Naive thymus-derived CD4-positive, alpha-beta T cell (primary cell): ENCODE measurements around the gene AHDC1. TPM values are rescaled to one million over a fixed set of nuclear protein-coding genes. Genes with fewer than 3 reads are reported as not detected.

Source experiments
- ATAC-seq: fragments of 150-1000 bp; cut with Tn5 transposase; 2 replicates; pipeline ENCODE4 v1.10.0; 2021; ENCODE audit warnings: mild to moderate bottlenecking, moderate library complexity
- CTCF ChIA-PET: fragments of 350-600 bp; sonication (Branson Sonifier 250); formaldehyde crosslinking; loops from one replicate; lab custom pipeline; 2021; ENCODE audit warnings: antibody characterized with exemption; lab: Charles Lee
- POLR2A ChIA-PET: fragments of 350-600 bp; sonication (Branson Sonifier 250); formaldehyde crosslinking; loops from one replicate; lab custom pipeline; 2021; ENCODE audit warnings: antibody characterized with exemption, inconsistent platforms; lab: Charles Lee
- DNase-seq, 9 donors: peaks; one replicate each; pipeline versions ENCODE4 v3.0.0 to v3.0.0-alpha.2; 2020 to 2022; ENCODE audit warnings: mixed read lengths in 1 of 9
- H3K27ac ChIP-seq: one replicate; pipeline ENCODE4 v1.7.0; 2013; ENCODE audit warnings: mild to moderate bottlenecking, low read depth, low read length, moderate library complexity
- H3K27me3 ChIP-seq, 2 donors: one replicate each; pipeline ENCODE4 v1.7.0; 2013; ENCODE audit warnings: low read length in 2 of 2, mild to moderate bottlenecking in 2 of 2, moderate library complexity in 2 of 2; ENCODE audit not compliant: control insufficient read depth in 2 of 2, insufficient read depth in 2 of 2
- H3K36me3 ChIP-seq, 3 experiments: 1 replicate in 2 of 3; 2 replicates in 1 of 3; pipeline ENCODE4 v1.7.0; 2013; ENCODE audit warnings: low read length in 3 of 3, mild to moderate bottlenecking in 3 of 3, moderate library complexity in 1 of 3; ENCODE audit not compliant: insufficient read depth in 3 of 3, control insufficient read depth in 2 of 3
- H3K4me1 ChIP-seq, 2 donors: one replicate each; pipeline ENCODE4 v1.7.0; 2013; ENCODE audit warnings: low read length in 2 of 2, mild to moderate bottlenecking in 2 of 2, moderate library complexity in 1 of 2; ENCODE audit not compliant: control insufficient read depth in 2 of 2, insufficient read depth in 2 of 2
- H3K4me3 ChIP-seq: 2 replicates; pipeline ENCODE4 v1.7.0; 2013; ENCODE audit warnings: mild to moderate bottlenecking, low read length
- H3K9me3 ChIP-seq, 3 experiments: 1 replicate in 2 of 3; 2 replicates in 1 of 3; pipeline ENCODE4 v1.7.0; 2013; ENCODE audit warnings: low read length in 3 of 3; ENCODE audit not compliant: control insufficient read depth in 2 of 3
- H3K27ac Mint-ChIP-seq, 9 donors: one replicate each; pipeline ENCODE4 v1.8.0; 2020 to 2022; ENCODE audit warnings: mixed read lengths in 9 of 9, mild to moderate bottlenecking in 8 of 9, moderate library complexity in 5 of 9, inconsistent platforms in 2 of 9
- H3K27me3 Mint-ChIP-seq, 5 donors: one replicate each; pipeline ENCODE4 v1.8.0; 2021 to 2022; ENCODE audit warnings: mixed read lengths in 5 of 5, mild to moderate bottlenecking in 1 of 5
- H3K36me3 Mint-ChIP-seq, 5 donors: one replicate each; pipeline ENCODE4 v1.8.0; 2020 to 2022; ENCODE audit warnings: mixed read lengths in 5 of 5, mild to moderate bottlenecking in 3 of 5, inconsistent platforms in 1 of 5
- H3K4me1 Mint-ChIP-seq, 7 donors: one replicate each; pipeline ENCODE4 v1.8.0; 2020 to 2022; ENCODE audit warnings: mixed read lengths in 7 of 7, mild to moderate bottlenecking in 3 of 7, inconsistent platforms in 1 of 7
- H3K4me3 Mint-ChIP-seq, 10 donors: one replicate each; pipeline ENCODE4 v1.8.0; 2020 to 2022; ENCODE audit warnings: mild to moderate bottlenecking in 10 of 10, mixed read lengths in 10 of 10, moderate library complexity in 6 of 10, inconsistent platforms in 2 of 10
- H3K9me3 Mint-ChIP-seq, 11 donors: one replicate each; pipeline ENCODE4 v1.8.0; 2020 to 2022; ENCODE audit warnings: mixed read lengths in 11 of 11, mild to moderate bottlenecking in 4 of 11, inconsistent platforms in 1 of 11, moderate library complexity in 1 of 11
- intact Hi-C, 2 donors: fragments of 100-400 bp; cut with micrococcal nuclease; formaldehyde crosslinking; loops; one replicate each; pipeline ENCODE4 v1.15.1; 2023
- polyA plus RNA-seq, 2 donors: library from polyadenylated mRNA; unstranded; fragments of 300-500 nt; fragmentation: Illumina TruSeq; gene quantifications; one replicate each; pipeline ENCODE4 v1.2.3, GENCODE V29; 2021
- total RNA-seq, 6 experiments: library from RNA in 5 of 6; stranded (reverse) in 5 of 6; gene quantifications; 1 replicate in 5 of 6; 2 replicates in 1 of 6; pipeline ENCODE4 v1.2.3 and lab custom pipeline; 2021 to 2026

The AHDC1 gene
- total and polyA plus RNA-seq, 7 experiments from 2014 or later: 0.90 to 38.8 (median 21.3) TPM

GRCh38 chr1:27618341-27619082, 14.6 kb upstream of the AHDC1 start:
- POLR2A ChIA-PET: interaction anchor here (0.6 to 18.4 kb wide), 12 partner anchors 8 to 190 kb away, joined by 3 to 338 read pairs (median 4); partner anchors contain the start of gene IFI6
- Mint-ChIP-seq H3K27me3 (peaks cover 0 to 2% (median 0%) of the 10 kb centered on the region in 5 donors), H3K9me3 (no peaks in the 10 kb centered on the region), H3K4me3 (peak overlapping the region; percentile 8 to 74 (median 54)), H3K36me3 (peaks cover 0 to 4% (median 0%) of the 10 kb centered on the region in 5 donors), H3K4me1 (peaks cover 47 to 67% (median 56%) of the 10 kb centered on the region in 7 donors), H3K27ac (peak overlapping the region in 8 of 9 donors; percentile 72 to 93 (median 86))
- peak; percentile 89 for ATAC-seq
- peak overlapping the region; percentile 58 for H3K27ac ChIP-seq
- DNase-seq: peak in 7 of 9 donors; percentile 36 to 63 (median 56)
- CTCF ChIA-PET: interaction anchor here (0.8 to 18.3 kb wide), 4 partner anchors 11 to 48 kb away, joined by 3 to 378 read pairs (median 10); partner anchors contain the start of gene IFI6
- intact Hi-C loops: loop anchor here (1.0 kb wide), 2 partner anchors 14 to 15 kb away; no protein-coding TSS in a partner anchor
- H3K4me1 ChIP-seq: peaks cover 51 to 53% of the 10 kb centered on the region in 2 donors
- H3K9me3 ChIP-seq: no peaks in the 10 kb centered on the region
- H3K27me3 ChIP-seq: no peaks in the 10 kb centered on the region
- no peaks in the 10 kb centered on the region for H3K36me3 ChIP-seq
- peak overlapping the region; percentile 36 for H3K4me3 ChIP-seq

GRCh38 chr1:27617420-27617819, 13.5 kb upstream of the AHDC1 start:
- Mint-ChIP-seq H3K27ac (peak overlapping the region in 8 of 9 donors; percentile 72 to 93 (median 86)), H3K27me3 (peaks cover 0 to 2% (median 0%) of the 10 kb centered on the region in 5 donors), H3K9me3 (no peaks in the 10 kb centered on the region), H3K4me1 (peaks cover 48 to 75% (median 61%) of the 10 kb centered on the region in 7 donors), H3K4me3 (peak overlapping the region in 7 of 10 donors; percentile 16 to 74 (median 49)), H3K36me3 (peaks cover 0 to 4% (median 0%) of the 10 kb centered on the region in 5 donors)
- ATAC-seq (no peak), DNase-seq (no peak)
- peak overlapping the region; percentile 36 for H3K4me3 ChIP-seq
- no peaks in the 10 kb centered on the region for H3K27me3 ChIP-seq
- H3K27ac ChIP-seq: peak overlapping the region; percentile 58
- CTCF ChIA-PET: interaction anchor here (0.9 to 18.3 kb wide), 4 partner anchors 9 to 49 kb away, joined by 3 to 378 read pairs (median 8); partner anchors contain the start of gene IFI6
- H3K36me3 ChIP-seq: no peaks in the 10 kb centered on the region
- peaks cover 41 to 58% of the 10 kb centered on the region in 2 donors for H3K4me1 ChIP-seq
- H3K9me3 ChIP-seq: no peaks in the 10 kb centered on the region
- POLR2A ChIA-PET: interaction anchor here (2.5 to 18.4 kb wide), 2 partner anchors 12 to 48 kb away, joined by 11 to 338 read pairs; partner anchors contain the start of gene IFI6
- intact Hi-C loops: no loop called here

GRCh38 chr1:27616441-27616840, 12.5 kb upstream of the AHDC1 start:
- peak overlapping the region in 4 of 10 donors; percentile 27 to 47 (median 43) for H3K4me3 Mint-ChIP-seq
- H3K27me3 ChIP-seq: no peaks in the 10 kb centered on the region
- intact Hi-C loops: no loop called here
- CTCF ChIA-PET: interaction anchor here (0.9 to 18.3 kb wide), 4 partner anchors 8 to 50 kb away, joined by 3 to 378 read pairs (median 4); partner anchors contain the start of gene IFI6
- H3K27ac ChIP-seq: peak overlapping the region; percentile 58
- H3K27me3 Mint-ChIP-seq: peaks cover 0 to 2% (median 0%) of the 10 kb centered on the region in 5 donors
- peaks cover 0 to 4% (median 0%) of the 10 kb centered on the region in 5 donors for H3K36me3 Mint-ChIP-seq
- POLR2A ChIA-PET: interaction anchor here (1.2 to 18.4 kb wide), 4 partner anchors 9 to 49 kb away, joined by 4 to 338 read pairs (median 6); partner anchors contain the start of gene IFI6
- no peak overlapping the region for H3K4me3 ChIP-seq
- H3K36me3 ChIP-seq: no peaks in the 10 kb centered on the region
- H3K4me1 Mint-ChIP-seq: peaks cover 50 to 80% (median 67%) of the 10 kb centered on the region in 7 donors
- no peak for ATAC-seq
- no peak for DNase-seq
- peaks cover 41 to 60% of the 10 kb centered on the region in 2 donors for H3K4me1 ChIP-seq
- H3K27ac Mint-ChIP-seq: peak overlapping the region in 8 of 9 donors; percentile 28 to 93 (median 80)
- no peaks in the 10 kb centered on the region for H3K9me3 Mint-ChIP-seq
- H3K9me3 ChIP-seq: no peaks in the 10 kb centered on the region

- Mint-ChIP-seq H3K4me3 (peak overlapping the region in 3 of 10 donors; percentile 27 to 42 (median 38)), H3K4me1 (peaks cover 50 to 86% (median 67%) of the 10 kb centered on the region in 7 donors), H3K9me3 (no peaks in the 10 kb centered on the region), H3K27me3 (no peaks in the 10 kb centered on the region), H3K36me3 (peaks cover 0 to 4% (median 0%) of the 10 kb centered on the region in 5 donors), H3K27ac (peak overlapping the region in 7 of 9 donors; percentile 54 to 86 (median 82))
- DNase-seq: no peak
- Histone ChIP-seq H3K27ac (no peak overlapping the region), H3K36me3 (no peaks in the 10 kb centered on the region), H3K4me3 (no peak overlapping the region), H3K9me3 (no peaks in the 10 kb centered on the region), H3K4me1 (peaks cover 47 to 60% of the 10 kb centered on the region in 2 donors), H3K27me3 (no peaks in the 10 kb centered on the region)
- ChIA-PET CTCF (interaction anchor here (1.1 to 18.3 kb wide), 2 partner anchors 29 to 51 kb away, joined by 3 to 378 read pairs; partner anchors contain the start of gene IFI6), POLR2A (interaction anchor here (1.2 to 18.4 kb wide), 5 partner anchors 9 to 50 kb away, joined by 4 to 338 read pairs (median 4); partner anchors contain the start of genes AHDC1 and IFI6)
- ATAC-seq: no peak
- intact Hi-C loops: no loop called here
Observed at GRCh38 chr1:27615346-27616192, 11.6 kb upstream of the AHDC1 start.

GRCh38 chr1:27614625-27615344, 10.8 kb upstream of the AHDC1 start:
- no peaks in the 10 kb centered on the region for H3K9me3 Mint-ChIP-seq
- H3K27ac Mint-ChIP-seq: peak overlapping the region in 8 of 9 donors; percentile 75 to 96 (median 87)
- peaks cover 48 to 86% (median 66%) of the 10 kb centered on the region in 7 donors for H3K4me1 Mint-ChIP-seq
- no peak overlapping the region for H3K4me3 ChIP-seq
- H3K4me1 ChIP-seq: peaks cover 54 to 68% of the 10 kb centered on the region in 2 donors
- no peaks in the 10 kb centered on the region for H3K27me3 ChIP-seq
- no peaks in the 10 kb centered on the region for H3K9me3 ChIP-seq
- POLR2A ChIA-PET: interaction anchor here (0.6 to 18.4 kb wide), 5 partner anchors 11 to 50 kb away, joined by 3 to 338 read pairs (median 4); partner anchors contain the start of genes AHDC1 and IFI6
- H3K27ac ChIP-seq: no peak overlapping the region
- peak overlapping the region in 7 of 10 donors; percentile 16 to 83 (median 63) for H3K4me3 Mint-ChIP-seq
- peaks cover 0 to 4% (median 0%) of the 10 kb centered on the region in 5 donors for H3K36me3 Mint-ChIP-seq
- no peak for DNase-seq
- intact Hi-C loops: no loop called here
- H3K36me3 ChIP-seq: no peaks in the 10 kb centered on the region
- no peak for ATAC-seq
- H3K27me3 Mint-ChIP-seq: no peaks in the 10 kb centered on the region
- CTCF ChIA-PET: interaction anchor here (0.7 to 18.3 kb wide), 3 partner anchors 10 to 318 kb away, joined by 3 to 378 read pairs (median 6); partner anchors contain the start of gene IFI6
